Vagina (tissue), 2 donors: ENCODE measurements around the gene RAD51D.

ENCODE experiments used
- CTCF ChIP-seq, 3 experiments: fragments of 450-650 bp in 2 of 3; fragments of 200-600 bp in 1 of 3; sonication (generic) in 1 of 3; IDR thresholded peaks; one replicate each; pipeline ENCODE4 v1.5.1; 2017 to 2019; ENCODE audit warnings: antibody characterized with exemption in 3 of 3, mild to moderate bottlenecking in 2 of 3, moderate library complexity in 2 of 3
- POLR2A ChIP-seq, 2 donors: fragments of 450-650 bp; IDR thresholded peaks; one replicate each; pipeline ENCODE4 v1.6.1; 2017; ENCODE audit warnings: antibody characterized with exemption in 2 of 2, mild to moderate bottlenecking in 2 of 2, moderate library complexity in 2 of 2

GRCh38 chr17:35160354-35161201 lies 40.9 kb upstream of the RAD51D start:
- TF ChIP-seq CTCF (IDR thresholded peaks at IDR 0.05) (no peak), POLR2A (IDR thresholded peaks at IDR 0.05) (no peak)
